H9 (cell line): ENCODE data around the gene TCF7L2. TPM values are rescaled to one million over a fixed set of nuclear protein-coding genes. Genes with fewer than 3 reads are reported as not detected.

Source experiments
- DNase-seq: peaks from one replicate; pipeline ENCODE4 v3.0.0-alpha.2; 2017
- H2AFZ ChIP-seq: one replicate; pipeline ENCODE4 v1.6.1; 2013; ENCODE audit warnings: mild to moderate bottlenecking, low read length, control low read depth, moderate library complexity
- H2AK5ac ChIP-seq: 2 replicates; pipeline ENCODE4 v1.6.1; 2013; ENCODE audit warnings: low read length, control low read depth, mixed read lengths; ENCODE audit not compliant: insufficient read length
- H2BK120ac ChIP-seq: one replicate; pipeline ENCODE4 v1.6.1; 2013; ENCODE audit warnings: low read depth, mild to moderate bottlenecking, low read length, control low read depth, inconsistent platforms; ENCODE audit not compliant: poor library complexity, severe bottlenecking
- H2BK12ac ChIP-seq: 2 replicates; pipeline ENCODE4 v1.6.1; 2013; ENCODE audit warnings: low read length, control low read depth, mixed read lengths, low read depth; ENCODE audit not compliant: insufficient read length
- H2BK15ac ChIP-seq: 2 replicates; pipeline ENCODE4 v1.6.1; 2013; ENCODE audit warnings: low read depth, low read length, control low read depth
- H2BK20ac ChIP-seq: one replicate; pipeline ENCODE4 v1.6.1; 2013; ENCODE audit warnings: low read depth, mild to moderate bottlenecking, low read length, control low read depth, inconsistent platforms; ENCODE audit not compliant: poor library complexity, severe bottlenecking
- H2BK5ac ChIP-seq: 2 replicates; pipeline ENCODE4 v1.6.1; 2013; ENCODE audit warnings: low read length, control low read depth, mixed read lengths; ENCODE audit not compliant: insufficient read length
- H3K14ac ChIP-seq: 2 replicates; pipeline ENCODE4 v1.6.1; 2013; ENCODE audit warnings: low read length, control low read depth; ENCODE audit not compliant: insufficient read depth
- H3K18ac ChIP-seq: 2 replicates; pipeline ENCODE4 v1.6.1; 2013; ENCODE audit warnings: low read depth, mild to moderate bottlenecking, mixed read lengths, low read length, control low read depth; ENCODE audit not compliant: insufficient read length
- H3K23ac ChIP-seq: 2 replicates; pipeline ENCODE4 v1.6.1; 2013; ENCODE audit warnings: low read length, control low read depth, mixed read lengths, low read depth; ENCODE audit not compliant: insufficient read length
- H3K23me2 ChIP-seq: 2 replicates; pipeline ENCODE4 v1.6.1; 2013; ENCODE audit warnings: low read depth, mild to moderate bottlenecking, mixed read lengths, low read length, control low read depth; ENCODE audit not compliant: insufficient read length, poor library complexity, severe bottlenecking
- H3K27ac ChIP-seq: 2 replicates; pipeline ENCODE4 v1.5.1; 2013; ENCODE audit warnings: low read length, control low read depth, mixed read lengths, low read depth; ENCODE audit not compliant: insufficient read length
- H3K27me3 ChIP-seq: 2 replicates; pipeline ENCODE4 v1.6.1; 2013; ENCODE audit warnings: low read length, control low read depth, inconsistent platforms; ENCODE audit not compliant: insufficient read depth
- H3K4ac ChIP-seq: 2 replicates; pipeline ENCODE4 v1.6.1; 2013; ENCODE audit warnings: low read depth, mild to moderate bottlenecking, control low read depth, inconsistent platforms, low read length, moderate library complexity
- H3K4me1 ChIP-seq: 2 replicates; pipeline ENCODE4 v1.6.1; 2013; ENCODE audit warnings: low read length, control low read depth, inconsistent platforms; ENCODE audit not compliant: insufficient read depth
- H3K4me2 ChIP-seq: 2 replicates; pipeline ENCODE4 v1.6.1; 2013; ENCODE audit warnings: low read length, control low read depth, mixed read lengths; ENCODE audit not compliant: insufficient read length, insufficient read depth
- H3K56ac ChIP-seq: 2 replicates; pipeline ENCODE4 v1.6.1; 2013; ENCODE audit warnings: low read depth, mild to moderate bottlenecking, mixed read lengths, low read length, control low read depth; ENCODE audit not compliant: insufficient read length
- H3K79me1 ChIP-seq: 2 replicates; pipeline ENCODE4 v1.6.1; 2013; ENCODE audit warnings: low read depth, mild to moderate bottlenecking, moderate library complexity, low read length, control low read depth, inconsistent platforms; ENCODE audit not compliant: insufficient read depth, poor library complexity, severe bottlenecking
- H3K79me2 ChIP-seq: 2 replicates; pipeline ENCODE4 v1.6.1; 2013; ENCODE audit warnings: low read length, control low read depth, inconsistent platforms; ENCODE audit not compliant: insufficient read depth
- H3K9ac ChIP-seq: 2 replicates; pipeline ENCODE4 v1.6.1; 2013; ENCODE audit warnings: low read length, control low read depth, mixed read lengths; ENCODE audit not compliant: insufficient read length; ENCODE audit errors: extremely low read depth
- H3K9me3 ChIP-seq: one replicate; pipeline ENCODE4 v1.6.1; 2013; ENCODE audit warnings: low read depth, low read length, inconsistent platforms; ENCODE audit not compliant: control insufficient read depth
- H3T11ph ChIP-seq: one replicate; pipeline ENCODE4 v1.6.1; 2013; ENCODE audit warnings: mild to moderate bottlenecking, low read length, control low read depth, inconsistent platforms
- H4K20me1 ChIP-seq: one replicate; pipeline ENCODE4 v1.6.1; 2013; ENCODE audit not compliant: control insufficient read depth, insufficient read length, insufficient read depth
- H4K5ac ChIP-seq: 2 replicates; pipeline ENCODE4 v1.6.1; 2013; ENCODE audit warnings: low read depth, mild to moderate bottlenecking, mixed read lengths, low read length, control low read depth; ENCODE audit not compliant: insufficient read length
- H4K8ac ChIP-seq: replicated peaks from 2 replicates; pipeline ENCODE4 v1.6.1; 2013; ENCODE audit warnings: low read length, control low read depth, mixed read lengths, low read depth; ENCODE audit not compliant: insufficient read length
- H4K91ac ChIP-seq: 2 replicates; pipeline ENCODE4 v1.6.1; 2013; ENCODE audit warnings: low read depth, mild to moderate bottlenecking, moderate library complexity, mixed read lengths, low read length, control low read depth; ENCODE audit not compliant: insufficient read length
- H3K27ac Mint-ChIP-seq, 3 experiments: 2 replicates in 2 of 3; 3 replicates in 1 of 3; pipeline ENCODE4 v1.8.0; 2020 to 2021; ENCODE audit warnings: mixed read lengths in 3 of 3, mild to moderate bottlenecking in 1 of 3, moderate library complexity in 1 of 3
- H3K27me3 Mint-ChIP-seq: 2 replicates; pipeline ENCODE4 v1.8.0; 2021; ENCODE audit warnings: low read depth, mild to moderate bottlenecking, moderate library complexity, mixed read lengths
- H3K36me3 Mint-ChIP-seq, 3 experiments: 2 replicates in 2 of 3; 3 replicates in 1 of 3; pipeline ENCODE4 v1.8.0; 2020 to 2021; ENCODE audit warnings: low read depth in 3 of 3, mixed read lengths in 3 of 3; ENCODE audit not compliant: insufficient read depth in 1 of 3
- H3K4me1 Mint-ChIP-seq, 2 experiments: 2 replicates each; pipeline ENCODE4 v1.8.0; 2020; ENCODE audit warnings: mixed read lengths in 2 of 2
- H3K4me3 Mint-ChIP-seq, 2 experiments: 2 replicates in 1 of 2; 3 replicates in 1 of 2; pipeline ENCODE4 v1.8.0; 2020 to 2021; ENCODE audit warnings: mild to moderate bottlenecking in 2 of 2, mixed read lengths in 2 of 2, moderate library complexity in 1 of 2
- H3K9me3 Mint-ChIP-seq, 2 experiments: 2 replicates in 1 of 2; 3 replicates in 1 of 2; pipeline ENCODE4 v1.8.0; 2020; ENCODE audit warnings: mild to moderate bottlenecking in 2 of 2, mixed read lengths in 2 of 2, moderate library complexity in 1 of 2
- CTCF ChIP-seq: fragments of 200-600 bp; sonication (generic); conservative IDR thresholded peaks from 3 replicates; pipeline ENCODE4 v1.8.0; 2021; ENCODE audit warnings: antibody characterized with exemption, mild to moderate bottlenecking
- WGBS: extraction: QIAGEN DNeasy Blood & Tissue Kit; methylation state at CpG from one replicate; pipeline ENCODE4 v1.1.7; 2013; ENCODE audit warnings: missing lambda C conversion rate, low lambda C conversion rate, mixed read lengths; ENCODE audit not compliant: insufficient read length; ENCODE audit errors: extremely low coverage; 5-methylcytosine and 5-hydroxymethylcytosine counted together
- total RNA-seq: library from RNA; stranded (reverse); gene quantifications from 2 replicates; pipeline ENCODE4 v1.2.1, GENCODE V29; 2021

The TCF7L2 gene
- total RNA-seq, 1 experiment from 2014 or later = 71.1 TPM

- WGBS = no CpG with 5 or more reads among the region's 10 CpGs
- H3K9me3 ChIP-seq = no peaks in the 10 kb centered on the region
- no peak overlapping the region for H4K5ac ChIP-seq
- no peaks in the 10 kb centered on the region for H3K9me3 Mint-ChIP-seq
- no peak overlapping the region for H3K4me2 ChIP-seq
- H2AFZ ChIP-seq = no peak overlapping the region
- H3K27me3 Mint-ChIP-seq = no peaks in the 10 kb centered on the region
- peaks cover 24% of the 10 kb centered on the region; the same call in 1 of the 2 replicates for H3K4me1 ChIP-seq
- TF ChIP-seq CTCF = no peak
- H2AK5ac ChIP-seq = no peak overlapping the region
- no peak for DNase-seq
- no peak overlapping the region for H3K27ac ChIP-seq
- H3K36me3 Mint-ChIP-seq = peaks cover 15 to 56% (median 50%) of the 10 kb centered on the region in 3 experiments
- H3K4me3 Mint-ChIP-seq = peak overlapping the region in 1 of 2 experiments; percentile 43; a peak in 2 of 5 replicates
- no peak overlapping the region for H3K4ac ChIP-seq
- no peak overlapping the region for H2BK15ac ChIP-seq
- peaks cover 54 to 61% of the 10 kb centered on the region in 2 experiments for H3K4me1 Mint-ChIP-seq
- H3K79me2 ChIP-seq = peaks cover 5% of the 10 kb centered on the region; the same call in 1 of the 2 replicates
- no peak overlapping the region for H3K18ac ChIP-seq
- peak overlapping the region; percentile 54 to 91 (median 59); a peak in 6 of 7 replicates for H3K27ac Mint-ChIP-seq
- H3T11ph ChIP-seq = no peak overlapping the region
- no peak overlapping the region for H4K8ac ChIP-seq
- H3K9ac ChIP-seq = no peak overlapping the region
- H2BK120ac ChIP-seq = no peak overlapping the region
- no peaks in the 10 kb centered on the region for H3K23me2 ChIP-seq
- H2BK20ac ChIP-seq = no peak overlapping the region
- H3K56ac ChIP-seq = no peak overlapping the region
- no peak overlapping the region for H2BK12ac ChIP-seq
- no peak overlapping the region for H3K14ac ChIP-seq
- H3K27me3 ChIP-seq = no peaks in the 10 kb centered on the region
- H2BK5ac ChIP-seq = no peak overlapping the region
- no peak overlapping the region for H4K91ac ChIP-seq
- peaks cover 10% of the 10 kb centered on the region for H3K79me1 ChIP-seq
- no peak overlapping the region for H3K23ac ChIP-seq
- no peaks in the 10 kb centered on the region for H4K20me1 ChIP-seq
Observed at GRCh38 chr10:113140143-113141011, 190.3 kb downstream of the TCF7L2 start.
